Upper lobe of right lung (tissue), 1 donor: ENCODE results near the gene OPN3. TPM values are rescaled to one million over a fixed set of nuclear protein-coding genes. Genes with fewer than 3 reads are reported as not detected.

ENCODE experiments used
- ATAC-seq: fragments of 200-7000 bp; cut with Tn5 transposase; one replicate; pipeline ENCODE4 v1.9.1; 2020; ENCODE audit warnings: mild to moderate bottlenecking, moderate library complexity
- DNase-seq: peaks from one replicate; pipeline ENCODE4 v3.0.0-alpha.2; 2020
- H3K27ac ChIP-seq: fragments of 200-600 bp; one replicate; pipeline ENCODE4 v1.8.0; 2022
- H3K27me3 ChIP-seq: fragments of 200-600 bp; one replicate; pipeline ENCODE4 v1.8.0; 2022; ENCODE audit warnings: mild to moderate bottlenecking
- H3K36me3 ChIP-seq: fragments of 200-600 bp; one replicate; pipeline ENCODE4 v1.8.0; 2022
- H3K4me1 ChIP-seq: fragments of 200-600 bp; one replicate; pipeline ENCODE4 v1.8.0; 2022
- H3K4me3 ChIP-seq: fragments of 200-600 bp; one replicate; pipeline ENCODE4 v1.8.0; 2022; ENCODE audit warnings: mild to moderate bottlenecking
- H3K9me3 ChIP-seq: fragments of 200-600 bp; one replicate; pipeline ENCODE4 v1.8.0; 2022
- CTCF ChIP-seq: fragments of 200-600 bp; IDR thresholded peaks from one replicate; pipeline ENCODE4 v1.8.0; 2022; ENCODE audit warnings: antibody characterized with exemption
- intact Hi-C: fragments of 100-400 bp; cut with DNase I; formaldehyde crosslinking; loops from one replicate; pipeline ENCODE4 v1.11.0; 2022
- total RNA-seq: library from RNA; stranded (reverse); fragmentation: NEBNext Ultra II Directional; extraction: Animal tissue kit (Norgen Biotek cat#: 25700); gene quantifications from one replicate; pipeline ENCODE4 v1.2.1, GENCODE V29; 2021
- donor health status: DM: no; HTN: yes; CAD: no; lungs with severe emphysema.

OPN3 gene
- total RNA-seq, 1 donor from 2014 or later, result 40.8 TPM

GRCh38 chr1:241644259-241644658 is 4.1 kb upstream of the OPN3 start:
- DNase-seq (no peak), ATAC-seq (no peak)
- no peak for TF ChIP-seq CTCF
- Histone ChIP-seq H3K36me3 (no peaks in the 10 kb centered on the region), H3K9me3 (no peaks in the 10 kb centered on the region), H3K4me1 (peaks cover 5% of the 10 kb centered on the region), H3K4me3 (no peak overlapping the region), H3K27me3 (no peaks in the 10 kb centered on the region), H3K27ac (no peak overlapping the region)
- intact Hi-C loops, result no loop called here

- Histone ChIP-seq H3K4me1 (peaks cover 16% of the 10 kb centered on the region), H3K36me3 (no peaks in the 10 kb centered on the region), H3K4me3 (no peak overlapping the region), H3K9me3 (no peaks in the 10 kb centered on the region), H3K27ac (no peak overlapping the region), H3K27me3 (no peaks in the 10 kb centered on the region)
- intact Hi-C loops, result no loop called here
- no peak for DNase-seq
- no peak for ATAC-seq
- TF ChIP-seq CTCF, result no peak
Measured at GRCh38 chr1:241642593-241642944, 2.4 kb upstream of the OPN3 start.

- DNase-seq (no peak), ATAC-seq (no peak)
- intact Hi-C loops, result no loop called here
- no peak overlapping the region for H3K4me3 ChIP-seq
- H3K36me3 ChIP-seq, result no peaks in the 10 kb centered on the region
- no peaks in the 10 kb centered on the region for H3K9me3 ChIP-seq
- H3K27ac ChIP-seq, result no peak overlapping the region
- no peak for TF ChIP-seq CTCF
- H3K4me1 ChIP-seq, result peaks cover 16% of the 10 kb centered on the region
- no peaks in the 10 kb centered on the region for H3K27me3 ChIP-seq
Measured at GRCh38 chr1:241641773-241642592, 1.8 kb upstream of the OPN3 start.

- no peak for ATAC-seq
Measured at GRCh38 chr1:241640867-241641622, 876 bp upstream of the OPN3 start.

GRCh38 chr1:241639623-241640148 is 483 bp downstream of the OPN3 start:
- H3K9me3 ChIP-seq, result no peaks in the 10 kb centered on the region
- no peaks in the 10 kb centered on the region for H3K27me3 ChIP-seq
- ATAC-seq (peak; percentile 51), DNase-seq (peak; percentile 72)
- H3K4me1 ChIP-seq, result peaks cover 16% of the 10 kb centered on the region
- peak overlapping the region; percentile 87 for H3K27ac ChIP-seq
- intact Hi-C loops, result no loop called here
- H3K4me3 ChIP-seq, result peak overlapping the region; percentile 82
- peaks cover under 1% of the 10 kb centered on the region for H3K36me3 ChIP-seq
- no peak for TF ChIP-seq CTCF

More at GRCh38 chr1:241640867-241641622, 876 bp upstream of the OPN3 start:
- no peaks in the 10 kb centered on the region for H3K9me3 ChIP-seq
- intact Hi-C loops, result no loop called here
- peak overlapping the region; percentile 66 for H3K27ac ChIP-seq
- no peak for TF ChIP-seq CTCF
- H3K27me3 ChIP-seq, result no peaks in the 10 kb centered on the region
- H3K4me3 ChIP-seq, result peak overlapping the region; percentile 82
- peaks cover 16% of the 10 kb centered on the region for H3K4me1 ChIP-seq
- DNase-seq, result no peak
- no peaks in the 10 kb centered on the region for H3K36me3 ChIP-seq
